ENCODE results near the gene TNFRSF14.
A peak's percentile ranks its signal among the peaks of the same experiment; 100 is the strongest.

The TNFRSF14 gene

GRCh38 chr1:2604844-2605508 lies 48.8 kb downstream of the TNFRSF14 start:
- DNase-seq = no peak

- DNase-seq = no peak
These were observed 49.6 kb downstream of the TNFRSF14 start for GRCh38 chr1:2605509-2606395.

GRCh38 chr1:2606396-2606880 lies 50.3 kb downstream of the TNFRSF14 start:
- no peak for DNase-seq

- no peak for DNase-seq
These were observed 50.9 kb downstream of the TNFRSF14 start for GRCh38 chr1:2606881-2607621.

GRCh38 chr1:2607641-2608091 lies 51.5 kb downstream of the TNFRSF14 start:
- no peak for DNase-seq

- no peak for DNase-seq
These were observed 53.3 kb downstream of the TNFRSF14 start for GRCh38 chr1:2609319-2610035.

- no peak for DNase-seq
These were observed 54.1 kb downstream of the TNFRSF14 start for GRCh38 chr1:2610036-2610959.

- DNase-seq = peak; percentile 33
These were observed 54.9 kb downstream of the TNFRSF14 start for GRCh38 chr1:2611031-2611501.

- no peak for DNase-seq
These were observed 55.7 kb downstream of the TNFRSF14 start for GRCh38 chr1:2611621-2612437.

- no peak for DNase-seq
These were observed 56.6 kb downstream of the TNFRSF14 start for GRCh38 chr1:2612591-2613365.
